HG03095 (cell line): ENCODE results near the gene PKP1.

Source experiments
- ATAC-seq: cut with Tn5 transposase; IDR thresholded peaks from one replicate; pipeline ENCODE4 v1.9.1; 2021; ENCODE audit warnings: moderate library complexity; ENCODE audit not compliant: unreplicated experiment

The PKP1 gene

DNA sequence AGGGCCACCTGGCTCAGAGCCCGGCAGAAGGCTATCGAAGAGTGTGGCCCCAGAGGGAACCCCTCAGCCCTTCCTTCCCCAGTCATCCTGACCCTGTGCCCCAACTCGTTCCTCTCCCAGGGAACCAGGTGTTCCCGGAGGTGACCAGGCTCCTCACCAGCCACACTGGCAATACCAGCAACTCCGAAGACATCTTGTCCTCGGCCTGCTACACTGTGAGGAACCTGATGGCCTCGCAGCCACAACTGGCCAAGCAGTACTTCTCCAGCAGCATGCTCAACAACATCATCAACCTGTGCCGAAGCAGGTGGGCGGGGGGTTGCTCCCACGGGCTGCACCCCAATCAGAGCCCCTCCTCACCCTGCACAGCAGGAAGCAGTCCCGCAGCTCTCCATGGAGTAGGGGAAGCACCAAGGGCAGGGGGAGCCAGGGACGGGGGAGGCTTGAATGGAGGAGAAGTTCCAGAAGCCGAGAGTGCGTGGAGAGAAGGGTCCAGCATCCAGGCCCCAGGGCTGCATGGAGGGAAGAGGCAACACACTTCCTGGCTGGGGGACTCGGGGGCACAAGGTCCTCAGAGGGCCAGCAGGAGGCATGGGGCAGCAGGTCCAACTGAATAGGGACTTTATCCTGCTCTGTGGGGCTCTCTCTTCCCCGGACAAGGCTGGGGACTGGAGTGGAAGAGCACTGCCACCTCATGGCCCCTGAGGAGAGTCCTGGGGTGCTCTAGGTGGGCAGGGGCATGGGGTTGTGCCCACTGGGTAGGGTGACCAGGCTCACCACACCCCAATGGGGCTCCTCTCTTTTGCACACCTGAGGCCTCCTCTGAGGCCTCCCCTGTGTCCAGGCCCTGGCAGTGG, 41.7 kb downstream of the PKP1 start:
- no peak for ATAC-seq

DNA sequence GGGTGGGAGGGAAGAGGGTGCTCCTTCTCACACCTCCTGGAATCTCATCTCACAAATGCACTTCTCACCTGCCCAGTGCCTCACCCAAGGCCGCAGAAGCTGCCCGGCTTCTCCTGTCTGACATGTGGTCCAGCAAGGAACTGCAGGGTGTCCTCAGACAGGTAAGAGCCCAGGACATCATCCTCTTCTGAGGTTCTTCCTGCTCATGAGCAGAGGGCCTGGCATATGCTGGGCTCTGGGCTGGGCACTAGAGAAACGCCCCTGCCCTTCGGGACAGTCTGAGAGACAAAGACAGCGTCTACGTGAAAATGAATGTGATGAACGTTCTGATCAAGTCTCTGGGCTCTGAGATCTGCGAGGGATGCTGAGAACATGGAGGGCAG, 42.4 kb downstream of the PKP1 start:
- no peak for ATAC-seq

DNA sequence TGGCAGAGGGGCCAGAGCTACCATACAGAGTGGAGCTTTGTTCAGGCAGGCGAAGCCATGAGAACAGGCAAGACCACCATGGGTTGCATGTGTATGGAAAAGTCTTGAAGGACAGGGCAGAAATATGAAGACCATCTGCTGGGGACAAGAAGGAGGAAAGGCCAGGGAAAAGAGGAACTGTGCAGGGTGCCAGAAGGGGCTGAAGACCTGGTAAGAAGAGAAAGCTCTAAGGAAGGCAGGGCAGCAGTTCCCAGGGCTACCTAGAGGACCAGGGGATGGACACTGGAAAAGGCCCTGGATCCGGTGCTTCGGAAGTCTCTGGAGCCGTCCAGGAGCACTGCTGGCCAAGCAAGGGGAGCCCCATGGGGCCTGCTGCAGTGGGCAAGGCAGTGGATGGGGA, 43.4 kb downstream of the PKP1 start:
- ATAC-seq, result no peak

DNA sequence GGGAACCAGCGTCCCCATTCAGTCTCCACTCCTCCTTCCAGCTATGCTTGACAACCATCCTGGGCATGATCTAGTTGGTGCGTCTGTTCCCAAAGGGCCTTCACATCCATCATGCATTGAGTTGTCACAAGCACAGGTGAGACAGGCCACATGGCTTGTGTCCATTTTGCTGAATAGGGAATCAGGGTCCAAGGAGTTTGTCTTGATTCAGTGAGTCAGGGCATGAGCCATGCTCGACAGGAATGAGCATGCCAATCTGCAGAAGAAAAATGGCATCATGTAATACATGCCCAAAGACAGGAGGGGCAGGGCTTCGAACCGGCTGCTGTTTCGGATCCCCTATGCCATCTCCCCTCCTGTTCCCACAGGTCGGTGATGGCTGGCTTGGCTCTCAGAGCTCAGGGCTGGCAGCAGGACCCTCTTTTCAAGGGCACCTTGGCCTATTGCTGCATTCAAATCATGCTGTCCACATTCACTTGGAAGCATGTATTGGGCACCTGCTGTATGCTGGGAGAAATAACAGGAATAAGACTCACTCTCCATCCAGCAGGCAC, 44.5 kb downstream of the PKP1 start:
- ATAC-seq, result no peak

DNA sequence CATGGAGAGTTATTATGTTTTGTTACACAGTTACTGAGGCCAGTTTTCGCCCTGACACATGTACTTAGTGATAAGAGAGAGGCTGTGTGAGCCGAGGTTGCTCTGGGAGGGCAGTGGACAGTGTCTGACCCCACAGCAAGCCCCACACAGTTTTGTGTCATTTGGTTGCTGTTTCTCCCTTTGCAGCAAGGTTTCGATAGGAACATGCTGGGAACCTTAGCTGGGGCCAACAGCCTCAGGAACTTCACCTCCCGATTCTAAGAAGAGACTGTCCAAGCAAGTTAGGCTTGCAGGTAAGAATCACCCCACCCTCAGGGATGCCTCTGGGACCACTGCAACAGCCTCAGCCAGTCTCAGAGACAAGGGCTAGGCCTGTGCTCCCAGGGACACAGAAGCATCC, 45.3 kb downstream of the PKP1 start:
- no peak for ATAC-seq

DNA sequence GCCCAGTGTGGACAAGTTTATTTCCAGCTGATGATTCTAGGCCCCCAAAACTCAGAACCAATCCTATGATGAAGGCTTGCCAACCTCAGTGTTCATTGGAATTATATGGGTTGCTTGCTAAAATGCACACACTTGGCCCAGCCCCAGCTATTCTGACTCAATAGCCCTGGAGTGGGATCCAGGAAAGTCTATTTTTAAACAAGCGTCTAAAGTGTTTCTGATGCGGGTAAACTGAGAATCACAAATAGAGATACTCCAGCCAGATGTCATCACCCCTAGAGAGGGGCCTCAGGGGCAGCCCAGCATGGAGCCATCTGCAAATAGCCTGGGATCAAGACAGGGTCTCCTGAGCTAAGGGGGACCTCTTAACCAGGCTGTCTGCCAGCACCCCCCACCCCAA, 46.0 kb downstream of the PKP1 start:
- ATAC-seq, result no peak

DNA sequence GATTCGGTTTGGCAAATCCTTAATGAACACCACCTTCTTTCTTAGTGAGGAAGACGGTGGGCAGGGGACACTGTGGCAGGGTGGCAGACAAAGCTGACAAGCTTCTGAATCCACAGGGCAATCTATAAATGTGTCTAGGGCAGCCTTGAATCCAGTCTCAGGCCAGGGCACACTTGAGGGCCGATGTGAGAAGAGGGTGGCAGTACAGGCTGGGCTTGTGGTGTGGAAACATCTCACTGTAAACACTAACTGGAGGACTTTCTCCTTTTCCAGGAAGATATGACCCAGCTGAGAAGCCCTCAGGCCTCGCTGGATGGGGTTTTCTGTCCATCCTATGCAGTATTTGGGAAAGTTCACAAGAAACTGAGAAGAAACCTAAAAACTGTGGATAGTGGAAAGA, 46.5 kb downstream of the PKP1 start:
- no peak for ATAC-seq

DNA sequence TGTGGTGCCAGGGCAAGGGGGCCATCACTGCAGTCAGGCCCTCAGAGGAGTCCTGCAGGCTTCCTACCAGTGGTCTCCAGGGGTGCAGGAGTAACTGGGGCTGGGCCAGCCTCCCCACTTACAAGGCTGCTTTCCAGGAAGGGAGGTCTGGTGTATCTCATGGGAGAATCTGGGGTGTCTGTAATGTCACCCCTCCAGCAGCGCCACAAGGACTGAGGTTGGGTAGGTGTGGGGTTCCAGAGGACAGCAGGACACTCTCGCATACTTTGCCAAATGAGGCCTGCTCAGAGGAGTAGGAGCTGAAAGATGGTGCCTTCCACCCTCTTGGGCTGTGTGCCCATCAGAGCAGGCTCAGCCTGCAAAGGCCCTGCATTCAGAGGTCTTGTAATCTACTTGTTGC, 47.2 kb downstream of the PKP1 start:
- no peak for ATAC-seq

DNA sequence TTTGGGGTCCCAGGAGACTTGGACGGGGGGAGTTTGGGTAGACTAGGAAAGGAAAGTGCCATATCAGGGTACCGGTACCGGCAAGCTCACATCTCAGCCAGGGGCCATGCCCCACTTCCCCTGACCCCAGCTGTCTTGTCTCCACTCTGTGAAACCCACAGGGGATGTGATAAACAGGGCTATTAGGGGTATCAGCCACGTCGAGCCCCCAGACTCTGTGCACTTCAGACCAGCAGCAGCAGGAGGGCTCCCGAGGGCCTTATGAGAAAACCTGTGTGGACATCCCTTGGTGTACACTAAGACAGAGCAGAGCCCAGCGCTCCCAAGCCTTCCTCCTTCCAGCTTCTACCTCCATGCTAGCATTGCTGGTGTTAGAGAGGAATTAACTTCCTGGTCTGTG, 47.9 kb downstream of the PKP1 start:
- no peak for ATAC-seq

DNA sequence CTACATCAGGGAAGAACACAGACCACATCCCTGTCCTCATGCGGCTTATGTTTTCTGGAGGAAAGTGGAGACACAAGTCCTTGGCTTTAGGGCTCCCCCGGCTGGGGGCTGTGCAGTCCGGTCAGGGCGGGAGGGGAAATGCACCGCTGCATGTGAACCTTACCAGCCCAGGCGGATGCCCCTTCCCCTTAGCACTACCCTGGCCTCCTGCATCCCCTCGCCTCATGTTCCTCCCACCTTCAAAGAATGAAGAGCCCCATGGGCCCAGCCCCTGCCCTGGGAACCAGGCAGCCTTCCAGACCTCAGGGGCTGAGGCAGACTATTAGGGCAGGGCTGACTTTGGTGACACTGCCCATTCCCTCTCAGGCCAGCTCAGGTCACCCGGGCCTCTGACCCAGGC, 48.7 kb downstream of the PKP1 start:
- ATAC-seq, result no peak

DNA sequence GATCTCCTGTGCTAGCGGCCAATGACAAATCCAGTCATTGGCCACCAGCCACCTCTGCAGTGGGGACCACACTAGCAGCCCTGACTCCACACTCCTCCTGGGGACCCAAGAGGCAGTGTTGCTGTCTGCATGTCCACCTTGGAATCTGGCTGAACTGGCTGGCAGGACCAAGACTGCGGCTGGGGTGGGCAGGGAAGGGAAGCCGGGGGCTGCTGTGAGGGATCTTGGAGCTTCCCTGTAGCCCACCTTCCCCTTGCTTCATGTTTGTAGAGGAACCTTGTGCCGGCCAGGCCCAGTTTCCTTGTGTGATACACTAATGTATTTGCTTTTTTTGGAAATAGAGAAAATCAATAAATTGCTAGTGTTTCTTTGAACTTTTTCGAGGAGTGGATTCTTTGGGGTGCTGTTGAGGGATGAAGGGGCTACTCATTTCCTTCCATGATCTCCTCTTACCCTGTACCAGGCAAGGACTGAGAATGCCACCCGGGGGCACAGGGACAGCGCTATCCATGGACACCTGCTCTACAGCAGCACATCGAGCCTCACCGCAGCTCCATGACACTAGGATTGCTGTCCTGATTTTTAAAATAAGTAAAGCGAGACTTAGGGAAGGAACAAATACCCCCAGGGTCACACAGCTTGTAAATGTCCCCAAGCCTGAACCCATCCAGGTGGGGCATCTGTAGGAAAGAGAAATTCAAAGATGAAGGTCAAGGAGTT, 49.5 kb downstream of the PKP1 start:
- ATAC-seq, result no peak

DNA sequence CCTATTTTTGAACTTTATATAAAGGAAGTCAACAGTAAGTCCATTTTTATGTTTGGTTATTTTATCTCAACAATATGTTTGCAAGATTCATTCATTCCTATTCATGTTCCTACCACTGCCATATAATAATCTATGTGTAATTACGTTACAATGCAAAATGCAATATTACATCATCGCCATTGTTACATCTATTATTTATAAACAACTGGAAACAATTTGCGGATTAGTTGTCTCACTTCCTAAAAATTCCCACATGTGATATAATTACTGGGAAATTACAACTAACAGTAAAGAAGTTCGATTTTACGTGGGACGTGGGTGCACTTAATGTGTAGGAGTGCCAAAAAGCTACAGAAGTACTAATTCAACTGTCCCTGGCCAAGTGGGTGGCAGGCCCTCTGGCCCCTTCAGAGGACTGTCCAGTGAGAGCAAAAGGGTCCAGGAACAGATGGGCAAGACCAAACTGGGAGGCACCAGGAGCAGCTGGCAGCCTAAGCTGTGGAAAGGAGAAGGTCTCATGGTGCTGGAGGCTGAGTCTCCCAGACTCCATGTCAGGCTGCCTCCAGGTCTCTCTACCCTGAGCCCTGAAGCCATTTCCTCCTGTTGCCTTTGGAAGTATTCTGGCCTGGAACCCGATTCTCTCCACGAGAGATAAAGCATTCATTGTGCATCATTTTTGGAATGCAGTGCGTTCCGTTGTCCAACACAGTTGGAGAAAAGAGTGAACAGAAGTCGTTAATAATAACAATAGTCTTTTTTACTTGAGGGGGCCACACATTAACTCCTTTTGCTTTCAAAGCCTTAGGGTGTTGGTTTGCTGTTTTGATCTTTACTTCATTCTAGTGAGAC, 51.2 kb downstream of the PKP1 start:
- no peak for ATAC-seq

DNA sequence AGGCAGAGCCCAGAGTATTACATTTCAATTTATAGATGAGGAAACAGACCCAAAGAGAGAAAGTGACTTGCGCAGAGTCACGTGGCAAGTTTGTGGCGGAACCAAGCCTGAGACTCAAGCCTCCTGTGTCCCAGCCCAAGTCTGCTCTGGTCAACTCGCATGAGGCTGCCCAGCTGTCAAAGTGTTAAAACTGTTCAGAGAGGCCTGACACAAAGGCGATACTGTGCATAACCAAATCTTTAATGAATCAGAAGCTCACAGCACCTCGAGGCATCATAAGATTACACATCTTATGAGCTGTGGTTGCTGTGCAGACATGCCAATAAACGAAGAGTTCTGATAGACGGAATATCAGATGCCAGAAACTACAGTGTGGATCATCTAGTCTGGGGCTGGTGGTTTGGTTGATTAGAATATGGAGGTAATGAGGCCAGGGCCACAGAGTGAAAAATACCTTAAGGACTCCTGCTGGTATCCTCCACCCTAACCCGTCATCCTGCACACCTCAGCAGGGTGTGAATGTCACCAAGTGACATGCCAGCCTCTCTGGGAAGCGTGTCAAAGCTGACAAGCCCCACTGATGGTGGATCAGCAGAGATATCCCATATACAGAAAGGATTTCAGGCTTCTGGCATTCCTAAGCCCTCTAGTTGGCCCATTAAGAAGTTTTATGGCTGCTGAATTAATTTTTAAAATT, 52.0 kb downstream of the PKP1 start:
- ATAC-seq, result no peak

DNA sequence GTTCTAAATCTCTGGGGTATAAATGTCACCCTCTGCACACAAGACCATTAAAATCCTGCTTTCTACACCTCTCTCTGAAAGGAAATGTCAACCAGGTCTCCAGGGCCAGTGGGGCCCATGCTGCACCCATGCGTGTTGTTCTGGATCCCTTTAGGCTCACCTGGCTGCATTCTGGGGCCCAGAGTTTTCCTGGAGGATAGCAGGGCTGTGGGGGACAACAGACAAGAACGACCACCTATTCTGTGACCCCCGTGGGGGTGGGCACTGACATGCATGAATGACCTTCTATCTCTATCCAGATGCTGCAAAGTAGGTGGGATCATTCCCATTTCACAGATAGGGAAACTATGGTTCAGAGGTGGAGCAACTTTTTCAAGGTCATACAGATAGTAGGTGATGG, 52.6 kb downstream of the PKP1 start:
- ATAC-seq, result no peak

DNA sequence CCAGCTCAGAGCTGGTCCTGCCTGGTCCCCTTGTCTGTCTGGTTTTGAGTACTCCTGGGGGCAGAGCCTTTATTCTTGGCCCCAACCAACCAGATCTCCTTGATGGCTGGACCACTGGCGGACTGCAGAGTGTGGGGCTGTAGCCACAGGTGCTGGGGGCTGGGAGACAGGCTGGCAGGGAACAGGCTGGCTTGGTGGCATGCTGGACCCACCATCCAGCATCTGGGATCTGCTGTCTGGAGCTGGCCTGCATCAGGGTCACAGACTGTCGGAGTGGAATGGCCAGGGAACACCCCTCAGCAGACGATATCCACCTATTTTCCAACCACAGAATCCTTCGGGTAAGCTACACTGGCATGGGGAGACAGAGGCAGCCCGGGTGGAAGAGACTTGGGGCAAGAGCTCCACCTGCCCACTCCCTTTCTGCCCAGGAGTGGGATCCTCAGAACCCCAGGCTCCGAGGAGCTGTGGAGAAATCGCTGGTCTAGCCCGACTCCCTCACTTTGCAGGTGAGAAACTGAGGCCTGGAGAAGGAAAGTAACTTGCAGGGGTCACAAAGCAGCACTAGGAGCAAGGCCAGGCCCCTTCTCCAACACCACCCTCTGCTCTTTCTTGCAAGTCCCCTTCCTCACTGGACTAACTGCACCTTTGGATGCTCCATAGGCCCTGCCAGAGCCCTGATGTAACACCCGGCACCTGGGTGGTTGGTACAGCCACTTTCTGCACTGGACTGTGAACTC, 53.6 kb downstream of the PKP1 start:
- ATAC-seq, result no peak

DNA sequence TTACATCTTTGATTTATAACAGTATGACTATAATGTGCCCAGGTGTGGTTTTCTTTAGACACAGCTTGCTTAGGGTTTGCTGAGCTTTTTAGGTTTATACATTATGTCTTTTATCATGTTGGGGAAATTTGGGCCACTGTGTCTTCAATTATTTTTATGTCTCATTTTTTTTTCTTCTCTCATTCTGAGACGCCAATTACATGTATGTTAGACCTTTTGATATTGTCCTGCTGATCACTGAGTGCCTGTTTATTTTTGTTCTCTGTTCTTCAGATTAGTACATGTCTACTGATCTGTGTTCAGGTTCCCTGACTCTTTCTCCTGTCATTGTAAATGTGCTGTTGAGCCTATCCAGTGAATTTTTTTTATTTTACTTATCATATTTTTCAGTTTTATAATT, 58.1 kb downstream of the PKP1 start:
- no peak for ATAC-seq

DNA sequence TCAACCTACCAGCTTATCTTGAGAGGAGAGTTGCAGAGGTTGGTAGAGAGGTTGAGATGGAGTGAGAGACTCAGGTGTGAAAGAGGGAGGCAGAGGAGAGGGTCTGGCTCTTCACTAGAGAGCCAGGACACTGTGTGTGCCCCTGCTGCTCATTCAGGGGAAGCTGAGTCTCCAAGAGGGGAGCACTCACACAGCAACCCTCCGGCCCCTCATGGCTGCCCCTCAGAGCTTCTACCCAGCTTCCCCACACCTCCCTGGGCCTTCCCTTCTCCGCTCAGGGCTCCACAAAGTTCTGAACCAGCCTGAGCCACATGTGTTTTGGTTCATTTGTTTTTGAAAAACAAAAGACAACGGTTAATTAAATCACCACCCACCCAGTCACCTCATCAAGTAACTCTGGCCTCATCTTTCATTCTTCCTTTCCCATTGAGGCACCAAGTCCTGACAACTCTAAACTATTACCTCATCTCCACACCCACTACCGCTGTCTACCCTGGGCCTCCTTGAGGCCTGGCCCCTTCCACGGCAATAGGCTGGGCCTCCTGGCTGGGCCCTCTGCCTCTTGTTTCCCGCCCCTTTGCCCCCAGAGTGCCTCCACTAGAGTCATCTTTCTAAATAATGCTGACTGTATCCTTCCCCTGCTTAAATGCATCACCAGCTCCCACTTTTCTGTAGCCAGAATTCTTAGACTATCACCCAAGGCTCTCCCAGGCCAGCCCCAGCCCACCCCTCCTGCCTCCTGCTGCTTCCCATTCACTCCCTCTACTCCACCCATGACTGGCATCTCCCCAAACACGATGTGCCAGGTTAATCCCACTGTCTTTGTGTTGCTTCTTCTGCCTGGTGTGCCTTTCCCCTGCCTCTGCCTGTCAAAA, 61.1 kb downstream of the PKP1 start:
- no peak for ATAC-seq

DNA sequence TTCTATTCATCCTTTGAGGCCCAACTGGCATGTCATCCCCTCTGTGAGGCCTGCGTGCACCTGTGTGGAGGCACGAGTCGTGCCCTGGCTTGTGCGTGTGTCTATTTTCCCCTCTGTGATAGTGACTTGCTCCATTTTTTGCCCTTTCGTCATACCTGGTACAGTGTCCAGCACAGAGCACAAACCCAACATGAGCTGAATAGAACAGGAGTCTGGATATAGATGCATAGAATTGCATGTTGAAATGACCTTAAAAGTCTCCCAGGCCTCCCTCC, 61.7 kb downstream of the PKP1 start:
- ATAC-seq, result no peak

DNA sequence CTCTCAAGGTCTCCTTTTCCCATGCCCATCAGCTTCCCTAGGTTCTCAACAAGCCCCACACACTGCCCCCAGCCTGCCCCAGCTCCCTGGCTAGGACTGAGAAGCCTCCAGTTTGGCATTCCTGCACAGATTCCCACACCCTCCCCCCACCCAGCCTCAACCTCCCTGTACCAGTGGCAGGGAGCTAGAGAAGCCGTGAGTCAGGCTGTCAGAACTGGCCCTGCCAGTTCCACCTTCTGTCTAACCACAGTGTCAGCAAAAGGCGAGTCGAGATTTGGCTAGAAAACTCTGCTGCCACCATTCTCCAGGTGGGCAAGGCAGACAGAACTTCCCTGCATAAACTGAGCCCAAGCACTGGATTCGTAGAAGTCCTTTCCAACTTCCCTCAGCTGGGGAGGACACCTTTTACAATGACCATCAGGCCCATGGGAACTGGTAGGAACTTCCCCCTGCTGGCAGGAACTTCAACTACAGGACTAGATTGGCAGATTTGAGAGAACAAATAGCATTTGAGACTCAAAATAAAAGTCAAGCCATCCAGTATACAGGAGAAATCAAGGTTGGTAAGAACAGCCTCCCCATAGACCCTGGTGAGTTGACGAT, 63.1 kb downstream of the PKP1 start:
- ATAC-seq, result no peak
